Measurements from ENCODE around the gene PRDM16. TPM values are rescaled to one million over a fixed set of nuclear protein-coding genes. Genes with fewer than 3 reads are reported as not detected.

The PRDM16 gene
- total and polyA plus RNA-seq, 2 of the 13 experiments (the other 11 are each of a cell fraction or from before 2014, with no cell fraction given), result 0.15 to 0.81 TPM

DNA sequence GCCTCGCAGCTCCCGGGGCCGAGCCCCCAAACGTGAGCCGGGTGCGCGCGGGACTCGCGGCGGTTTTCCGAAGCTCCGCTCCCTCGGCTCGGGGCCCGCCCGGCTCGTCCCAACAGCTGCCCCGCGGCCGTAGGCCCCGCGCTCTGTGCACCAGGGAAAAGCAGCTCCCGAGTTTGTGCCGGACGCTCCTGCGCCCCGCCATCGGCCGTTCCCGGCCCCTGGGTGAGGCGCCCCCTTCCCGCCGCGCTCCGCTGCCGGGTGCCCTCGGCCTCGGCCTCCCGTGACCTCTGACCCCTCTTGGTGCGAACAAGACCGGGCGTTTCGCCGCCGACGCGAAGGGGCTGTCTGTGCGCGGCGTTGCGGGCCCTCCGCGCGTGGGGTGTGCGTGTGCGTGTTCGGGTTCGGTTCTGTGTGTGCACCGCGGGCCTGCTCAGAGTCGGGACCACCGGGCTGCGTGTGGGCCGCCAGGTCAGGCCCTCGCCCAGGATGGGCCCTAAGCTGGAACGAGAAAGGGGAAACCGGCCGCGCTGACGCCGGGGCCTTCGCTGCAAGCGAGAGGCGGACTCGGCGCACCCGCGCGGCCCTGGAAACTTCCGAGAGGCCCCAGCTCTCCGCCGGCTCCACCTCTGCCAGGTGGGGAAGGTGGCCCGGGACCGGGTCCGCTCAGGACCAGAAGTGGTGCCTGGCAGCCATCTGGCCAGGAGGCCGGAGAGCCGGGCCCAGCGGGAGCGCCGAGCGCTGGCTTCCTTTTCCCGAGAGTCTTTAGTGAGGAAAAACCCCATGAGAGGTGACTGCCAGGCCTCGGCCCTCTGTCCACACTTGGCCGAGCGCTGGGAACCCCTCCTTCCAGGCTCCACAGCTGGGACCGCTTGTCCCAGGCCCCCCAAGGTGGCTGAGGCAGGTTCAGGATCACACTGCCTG, 1.9 kb downstream of the PRDM16 start (continued):
- TF ChIP-seq, protein P1, sequence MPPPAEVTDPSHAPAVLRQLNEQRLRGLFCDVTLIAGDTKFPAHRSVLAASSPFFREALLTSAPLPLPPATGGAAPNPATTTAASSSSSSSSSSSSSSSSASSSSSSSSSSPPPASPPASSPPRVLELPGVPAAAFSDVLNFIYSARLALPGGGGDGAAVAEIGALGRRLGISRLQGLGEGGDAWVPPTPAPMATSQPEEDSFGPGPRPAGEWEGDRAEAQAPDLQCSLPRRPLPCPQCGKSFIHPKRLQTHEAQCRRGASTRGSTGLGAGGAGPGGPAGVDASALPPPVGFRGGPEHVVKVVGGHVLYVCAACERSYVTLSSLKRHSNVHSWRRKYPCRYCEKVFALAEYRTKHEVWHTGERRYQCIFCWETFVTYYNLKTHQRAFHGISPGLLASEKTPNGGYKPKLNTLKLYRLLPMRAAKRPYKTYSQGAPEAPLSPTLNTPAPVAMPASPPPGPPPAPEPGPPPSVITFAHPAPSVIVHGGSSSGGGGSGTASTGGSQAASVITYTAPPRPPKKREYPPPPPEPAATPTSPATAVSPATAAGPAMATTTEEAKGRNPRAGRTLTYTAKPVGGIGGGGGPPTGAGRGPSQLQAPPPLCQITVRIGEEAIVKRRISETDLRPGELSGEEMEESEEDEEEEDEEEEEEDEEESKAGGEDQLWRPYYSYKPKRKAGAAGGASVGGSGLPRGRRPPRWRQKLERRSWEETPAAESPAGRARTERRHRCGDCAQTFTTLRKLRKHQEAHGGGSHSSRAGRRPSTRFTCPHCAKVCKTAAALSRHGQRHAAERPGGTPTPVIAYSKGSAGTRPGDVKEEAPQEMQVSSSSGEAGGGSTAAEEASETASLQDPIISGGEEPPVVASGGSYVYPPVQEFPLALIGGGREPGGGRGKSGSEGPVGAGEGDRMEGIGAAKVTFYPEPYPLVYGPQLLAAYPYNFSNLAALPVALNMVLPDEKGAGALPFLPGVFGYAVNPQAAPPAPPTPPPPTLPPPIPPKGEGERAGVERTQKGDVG (CRISPR knock-in tag; IDR thresholded peaks at IDR 0.05; ENCODE audit: borderline replicate concordance), result no peak
- TF ChIP-seq, protein P2, sequence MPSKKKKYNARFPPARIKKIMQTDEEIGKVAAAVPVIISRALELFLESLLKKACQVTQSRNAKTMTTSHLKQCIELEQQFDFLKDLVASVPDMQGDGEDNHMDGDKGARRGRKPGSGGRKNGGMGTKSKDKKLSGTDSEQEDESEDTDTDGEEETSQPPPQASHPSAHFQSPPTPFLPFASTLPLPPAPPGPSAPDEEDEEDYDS (CRISPR knock-in tag; IDR thresholded peaks at IDR 0.05), result no peak
- TF ChIP-seq RNF2 (conservative IDR thresholded peaks at IDR 0.05; ENCODE audit: low read depth) (0 out of 2 replicates have a peak, but pooled peaks have one; percentile 32), ZNF703 (CRISPR knock-in tag; IDR thresholded peaks at IDR 0.05; ENCODE audit: borderline replicate concordance) (no peak), HNRNPH1 (optimal IDR thresholded peaks at IDR 0.05; ENCODE audit: low read depth, low read length) (no peak), PAX8 (CRISPR knock-in tag; IDR thresholded peaks at IDR 0.05; ENCODE audit: borderline replicate concordance) (no peak)
- TF ChIP-seq, protein P3, sequence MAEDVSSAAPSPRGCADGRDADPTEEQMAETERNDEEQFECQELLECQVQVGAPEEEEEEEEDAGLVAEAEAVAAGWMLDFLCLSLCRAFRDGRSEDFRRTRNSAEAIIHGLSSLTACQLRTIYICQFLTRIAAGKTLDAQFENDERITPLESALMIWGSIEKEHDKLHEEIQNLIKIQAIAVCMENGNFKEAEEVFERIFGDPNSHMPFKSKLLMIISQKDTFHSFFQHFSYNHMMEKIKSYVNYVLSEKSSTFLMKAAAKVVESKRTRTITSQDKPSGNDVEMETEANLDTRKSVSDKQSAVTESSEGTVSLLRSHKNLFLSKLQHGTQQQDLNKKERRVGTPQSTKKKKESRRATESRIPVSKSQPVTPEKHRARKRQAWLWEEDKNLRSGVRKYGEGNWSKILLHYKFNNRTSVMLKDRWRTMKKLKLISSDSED (CRISPR knock-in tag; IDR thresholded peaks at IDR 0.05), result 0 out of 2 replicates have a peak, but pooled peaks have one; percentile 19
- TF ChIP-seq, protein P4, sequence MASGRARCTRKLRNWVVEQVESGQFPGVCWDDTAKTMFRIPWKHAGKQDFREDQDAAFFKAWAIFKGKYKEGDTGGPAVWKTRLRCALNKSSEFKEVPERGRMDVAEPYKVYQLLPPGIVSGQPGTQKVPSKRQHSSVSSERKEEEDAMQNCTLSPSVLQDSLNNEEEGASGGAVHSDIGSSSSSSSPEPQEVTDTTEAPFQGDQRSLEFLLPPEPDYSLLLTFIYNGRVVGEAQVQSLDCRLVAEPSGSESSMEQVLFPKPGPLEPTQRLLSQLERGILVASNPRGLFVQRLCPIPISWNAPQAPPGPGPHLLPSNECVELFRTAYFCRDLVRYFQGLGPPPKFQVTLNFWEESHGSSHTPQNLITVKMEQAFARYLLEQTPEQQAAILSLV (CRISPR knock-in tag; IDR thresholded peaks at IDR 0.05; ENCODE audit: borderline replicate concordance), result peak; percentile 61; the same call in 1 of the 2 replicates
- TF ChIP-seq, protein P5, sequence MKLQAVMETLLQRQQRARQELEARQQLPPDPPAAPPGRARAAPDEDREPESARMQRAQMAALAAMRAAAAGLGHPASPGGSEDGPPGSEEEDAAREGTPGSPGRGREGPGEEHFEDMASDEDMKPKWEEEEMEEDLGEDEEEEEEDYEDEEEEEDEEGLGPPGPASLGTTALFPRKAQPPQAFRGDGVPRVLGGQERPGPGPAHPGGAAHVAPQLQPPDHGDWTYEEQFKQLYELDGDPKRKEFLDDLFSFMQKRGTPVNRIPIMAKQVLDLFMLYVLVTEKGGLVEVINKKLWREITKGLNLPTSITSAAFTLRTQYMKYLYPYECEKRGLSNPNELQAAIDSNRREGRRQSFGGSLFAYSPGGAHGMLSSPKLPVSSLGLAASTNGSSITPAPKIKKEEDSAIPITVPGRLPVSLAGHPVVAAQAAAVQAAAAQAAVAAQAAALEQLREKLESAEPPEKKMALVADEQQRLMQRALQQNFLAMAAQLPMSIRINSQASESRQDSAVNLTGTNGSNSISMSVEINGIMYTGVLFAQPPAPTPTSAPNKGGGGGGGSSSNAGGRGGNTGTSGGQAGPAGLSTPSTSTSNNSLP (IDR thresholded peaks at IDR 0.05; ENCODE audit: low read depth, low read length), result no peak
- TF ChIP-seq, protein P6, sequence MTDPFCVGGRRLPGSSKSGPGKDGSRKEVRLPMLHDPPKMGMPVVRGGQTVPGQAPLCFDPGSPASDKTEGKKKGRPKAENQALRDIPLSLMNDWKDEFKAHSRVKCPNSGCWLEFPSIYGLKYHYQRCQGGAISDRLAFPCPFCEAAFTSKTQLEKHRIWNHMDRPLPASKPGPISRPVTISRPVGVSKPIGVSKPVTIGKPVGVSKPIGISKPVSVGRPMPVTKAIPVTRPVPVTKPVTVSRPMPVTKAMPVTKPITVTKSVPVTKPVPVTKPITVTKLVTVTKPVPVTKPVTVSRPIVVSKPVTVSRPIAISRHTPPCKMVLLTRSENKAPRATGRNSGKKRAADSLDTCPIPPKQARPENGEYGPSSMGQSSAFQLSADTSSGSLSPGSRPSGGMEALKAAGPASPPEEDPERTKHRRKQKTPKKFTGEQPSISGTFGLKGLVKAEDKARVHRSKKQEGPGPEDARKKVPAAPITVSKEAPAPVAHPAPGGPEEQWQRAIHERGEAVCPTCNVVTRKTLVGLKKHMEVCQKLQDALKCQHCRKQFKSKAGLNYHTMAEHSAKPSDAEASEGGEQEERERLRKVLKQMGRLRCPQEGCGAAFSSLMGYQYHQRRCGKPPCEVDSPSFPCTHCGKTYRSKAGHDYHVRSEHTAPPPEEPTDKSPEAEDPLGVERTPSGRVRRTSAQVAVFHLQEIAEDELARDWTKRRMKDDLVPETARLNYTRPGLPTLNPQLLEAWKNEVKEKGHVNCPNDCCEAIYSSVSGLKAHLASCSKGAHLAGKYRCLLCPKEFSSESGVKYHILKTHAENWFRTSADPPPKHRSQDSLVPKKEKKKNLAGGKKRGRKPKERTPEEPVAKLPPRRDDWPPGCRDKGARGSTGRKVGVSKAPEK (CRISPR knock-in tag; IDR thresholded peaks at IDR 0.05; ENCODE audit: borderline replicate concordance), result no peak
- TF ChIP-seq, protein P7, sequence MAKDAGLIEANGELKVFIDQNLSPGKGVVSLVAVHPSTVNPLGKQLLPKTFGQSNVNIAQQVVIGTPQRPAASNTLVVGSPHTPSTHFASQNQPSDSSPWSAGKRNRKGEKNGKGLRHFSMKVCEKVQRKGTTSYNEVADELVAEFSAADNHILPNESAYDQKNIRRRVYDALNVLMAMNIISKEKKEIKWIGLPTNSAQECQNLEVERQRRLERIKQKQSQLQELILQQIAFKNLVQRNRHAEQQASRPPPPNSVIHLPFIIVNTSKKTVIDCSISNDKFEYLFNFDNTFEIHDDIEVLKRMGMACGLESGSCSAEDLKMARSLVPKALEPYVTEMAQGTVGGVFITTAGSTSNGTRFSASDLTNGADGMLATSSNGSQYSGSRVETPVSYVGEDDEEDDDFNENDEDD (CRISPR knock-in tag; IDR thresholded peaks at IDR 0.05; ENCODE audit: borderline replicate concordance), result peak; percentile 34; the same call in 1 of the 2 replicates
